T follicular helper cell (primary cell): ENCODE measurements around the gene MISFA.
A peak's percentile ranks its signal among the peaks of the same experiment; 100 is the strongest.
"Not testable (repeated sequence)": the region's sequence is repeated elsewhere in the genome, so short reads cannot be mapped to it uniquely, and the experiment has no call there.

Experiments used
- DNase-seq: peaks from one replicate; pipeline ENCODE4 v3.0.0-alpha.2; 2020; ENCODE audit warnings: low read depth

MISFA gene

GRCh38 chr11:18617688-18618341, 18.2 kb downstream of the MISFA start:
- DNase-seq: no peak

- DNase-seq: no peak
Measured at GRCh38 chr11:18618342-18619025, 18.9 kb downstream of the MISFA start.

GRCh38 chr11:18623707-18624106, 24.1 kb downstream of the MISFA start:
- no peak for DNase-seq

- DNase-seq: no peak
Measured at GRCh38 chr11:18624161-18624560, 24.6 kb downstream of the MISFA start.

GRCh38 chr11:18632841-18633240, 33.3 kb downstream of the MISFA start:
- no peak for DNase-seq

- no peak for DNase-seq
Measured at GRCh38 chr11:18633256-18634139, 33.9 kb downstream of the MISFA start.

- peak; percentile 97 for DNase-seq
Measured at GRCh38 chr11:18634140-18635032, 34.8 kb downstream of the MISFA start, which contains the start of gene SPTY2D1. Gene SPTY2D1 (minus strand): TSS chr11:18634342. CDS start chr11:18634257, 85 bp downstream.

- DNase-seq: no peak
Measured at GRCh38 chr11:18641677-18642076, 42.1 kb downstream of the MISFA start.

GRCh38 chr11:18643034-18643433, 43.4 kb downstream of the MISFA start:
- not testable (repeated sequence) for DNase-seq

- no peak for DNase-seq
Measured at GRCh38 chr11:18650353-18650752, 50.8 kb downstream of the MISFA start.

GRCh38 chr11:18650859-18651557, 51.4 kb downstream of the MISFA start:
- peak; percentile 9 for DNase-seq
